ENCODE data around the gene SEMA7A. TPM values are rescaled to one million over a fixed set of nuclear protein-coding genes. Genes with fewer than 3 reads are reported as not detected.
A peak's percentile ranks its signal among the peaks of the same experiment; 100 is the strongest.

Gene SEMA7A
- total and polyA plus RNA-seq, 9 of the 15 experiments (the other 6 are each of a cell fraction or from before 2014, with no cell fraction given): 0.04 to 8.2 (median 5.4) TPM; not detected in 1

DNA sequence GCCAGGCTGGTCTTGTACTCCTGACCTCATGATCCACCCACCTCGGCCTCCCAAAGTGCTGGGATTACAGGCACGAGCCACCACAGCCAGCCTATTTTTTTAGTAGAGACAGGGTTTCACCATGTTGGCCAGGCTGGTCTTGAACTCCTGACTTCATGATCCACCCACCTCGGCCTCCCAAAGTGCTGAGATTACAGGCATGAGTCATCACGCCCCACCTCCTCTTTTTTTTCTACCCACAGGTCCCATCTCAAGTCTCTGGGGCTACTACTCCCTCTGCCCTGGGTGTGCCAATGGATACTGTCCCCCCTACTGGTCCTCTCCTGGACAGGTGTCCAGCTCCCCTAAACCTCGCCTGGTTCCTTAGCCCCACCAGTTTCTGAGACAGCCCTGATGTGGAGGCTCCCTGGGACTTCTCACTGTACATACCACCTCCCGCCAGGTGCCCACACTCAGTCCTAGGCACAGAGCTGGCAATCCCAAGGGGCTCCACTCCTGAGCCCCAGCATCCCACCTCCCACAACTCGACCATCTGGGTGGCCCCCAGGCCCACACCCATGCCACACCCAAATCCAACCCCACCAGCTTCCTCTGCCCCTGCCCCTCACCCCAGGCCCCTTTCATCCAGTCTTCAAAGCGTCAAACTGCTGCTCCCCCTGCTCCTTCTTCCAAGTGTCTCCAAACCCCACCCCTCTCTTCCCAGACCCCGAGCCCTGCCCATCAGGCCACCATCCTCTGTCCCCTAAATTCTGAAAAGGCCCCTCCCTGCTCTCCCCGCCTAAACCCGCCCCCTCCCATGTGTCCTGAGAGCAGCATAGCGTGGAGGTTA is 53.2 kb downstream of the SEMA7A start (continued):
- TF ChIP-seq FOSL1 (tag; conservative IDR thresholded peaks at IDR 0.05) (0 out of 2 replicates have a peak, but pooled peaks have one; percentile 39), CTBP1 (IDR thresholded peaks at IDR 0.05; ENCODE audit: borderline replicate concordance) (no peak)

DNA sequence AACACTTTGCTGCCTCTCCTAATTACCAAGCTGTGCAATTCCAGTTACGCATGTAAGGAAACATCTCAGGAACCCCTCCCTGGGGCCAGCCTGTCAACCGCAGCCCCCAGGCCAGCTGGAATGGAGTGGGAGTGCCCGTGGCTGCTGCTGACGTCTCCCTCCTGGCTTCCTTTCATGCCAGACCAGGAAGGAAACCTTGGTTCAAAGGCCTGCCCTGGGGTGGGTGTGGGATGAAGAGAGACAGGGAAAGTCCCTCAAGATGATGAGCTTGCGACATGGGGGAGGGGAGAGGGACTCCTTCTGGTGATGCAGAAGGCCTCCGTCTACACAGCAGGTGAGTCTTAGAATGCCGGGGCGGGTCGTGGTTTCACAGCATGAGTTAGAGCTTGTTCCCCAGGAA is 54.9 kb downstream of the SEMA7A start:
- 19% methylated on average over 9 of the region's 9 CpGs for WGBS (ENCODE audit: insufficient coverage, low coverage, missing lambda C conversion rate)
- FAIRE-seq: no peak
- Histone ChIP-seq H3K9me3 (replicated peaks; ENCODE audit: control insufficient read depth, insufficient read depth, low read depth, low read length) (no peaks in the 10 kb centered on the region), H3K79me2 (ENCODE audit: control insufficient read depth, insufficient read depth, low read length) (no peaks in the 10 kb centered on the region), H3K4me3 (no peak overlapping the region), H3K27ac (ENCODE audit: extremely low read depth, low read depth, low read length) (no peak overlapping the region), H3K9me1 (ENCODE audit: control insufficient read depth, insufficient read depth, low read length) (no peaks in the 10 kb centered on the region), H3K4me1 (replicated peaks in 1 of 2; ENCODE audit: control insufficient read depth in 2 of 2, insufficient read depth in 2 of 2, low read length in 2 of 2) (peaks cover 12 to 25% of the 10 kb centered on the region in 2 experiments; a peak in 4 of 5 replicates), H4K20me1 (replicated peaks; ENCODE audit: control insufficient read depth, insufficient read depth, low read length) (0 out of 2 replicates have a peak, but pooled peaks cover 3% of the 10 kb centered on the region), H3K9ac (ENCODE audit: insufficient read depth in 1 of 2, low read depth in 2 of 2, low read length in 2 of 2) (no peak overlapping the region), H2AFZ (ENCODE audit: low read depth, low read length) (no peak overlapping the region), H3K36me3 (ENCODE audit: control insufficient read depth, insufficient read depth, low read length) (no peaks in the 10 kb centered on the region), H3K27me3 (ENCODE audit: control insufficient read depth in 2 of 2, insufficient read depth in 2 of 2, low read length in 2 of 2) (no peaks in the 10 kb centered on the region), H3K4me2 (ENCODE audit: insufficient read depth, low read length) (no peak overlapping the region)
- no peak for ATAC-seq
- intact Hi-C loops (cut with micrococcal nuclease) (loop anchor here (10.0 kb wide), 1 partner anchor 576 kb away; the partner anchor contains the start of gene RPP25), in situ Hi-C loops (cut with MboI) (loop anchor here (5.0 kb wide), 1 partner anchor 388 kb away; no protein-coding TSS in a partner anchor)
- BruUV-seq (replicated peaks): no TSS peak
- POLR2A ChIA-PET: interaction anchor here (0.8 to 1.0 kb wide), 4 partner anchors 50 to 140 kb away, joined by 3 to 5 read pairs (median 3); partner anchors contain the start of gene UBL7
- TF ChIP-seq ZNF324 (CRISPR knock-in tag; IDR thresholded peaks at IDR 0.05) (no peak), DNMT1 (IDR thresholded peaks at IDR 0.05) (no peak)
- CTCF ChIA-PET (ENCODE audit: low intra/inter-chr PET ratio): no interaction called here
- DNase-seq (ENCODE audit: extremely low read depth in 1 of 4, low spot score in 3 of 4): no peak

Data from K562 (cell line).